Osteoblast (primary cell): ENCODE data around the gene RIMBP2. TPM values are rescaled to one million over a fixed set of nuclear protein-coding genes. Genes with fewer than 3 reads are reported as not detected.

Source experiments
- DNase-seq: peaks from one replicate; pipeline ENCODE4 v3.0.0; 2011; ENCODE audit warnings: low spot score, mixed read lengths; ENCODE audit not compliant: insufficient read length; ENCODE audit errors: missing footprints
- H2AFZ ChIP-seq: 2 replicates; pipeline ENCODE4 v1.6.0; 2011; ENCODE audit warnings: mild to moderate bottlenecking, low read length
- H3K27ac ChIP-seq: 2 replicates; pipeline ENCODE4 v1.5.1; 2011; ENCODE audit warnings: mild to moderate bottlenecking, low read depth, low read length, moderate library complexity
- H3K27me3 ChIP-seq: 2 replicates; pipeline ENCODE4 v1.6.0; 2012; ENCODE audit warnings: mild to moderate bottlenecking, control low read depth, inconsistent platforms, low read length, moderate library complexity; ENCODE audit not compliant: insufficient read depth
- H3K36me3 ChIP-seq: 2 replicates; pipeline ENCODE4 v1.5.1; 2011; ENCODE audit warnings: mild to moderate bottlenecking, low read length, control low read depth, moderate library complexity; ENCODE audit not compliant: insufficient read depth
- H3K4me1 ChIP-seq: 2 replicates; pipeline ENCODE4 v1.5.1; 2011; ENCODE audit warnings: mild to moderate bottlenecking, low read length, control low read depth, moderate library complexity; ENCODE audit not compliant: insufficient read depth
- H3K4me2 ChIP-seq: 2 replicates; pipeline ENCODE4 v1.6.0; 2011; ENCODE audit warnings: mild to moderate bottlenecking, low read length; ENCODE audit not compliant: insufficient read depth
- H3K4me3 ChIP-seq: fragments of 200-600 bp; sonication (generic); 3 replicates; pipeline ENCODE4 v1.5.1; 2012; ENCODE audit warnings: mild to moderate bottlenecking, low read length, inconsistent platforms; ENCODE audit not compliant: insufficient read depth
- H3K79me2 ChIP-seq: 2 replicates; pipeline ENCODE4 v1.6.0; 2012; ENCODE audit warnings: mild to moderate bottlenecking, low read length, control low read depth, inconsistent platforms; ENCODE audit not compliant: insufficient read depth
- H3K9me3 ChIP-seq: 2 replicates; pipeline ENCODE4 v1.5.1; 2011; ENCODE audit warnings: low read depth, low read length, control low read depth
- H4K20me1 ChIP-seq: 2 replicates; pipeline ENCODE4 v1.6.0; 2012; ENCODE audit warnings: mild to moderate bottlenecking, low read length, control low read depth; ENCODE audit not compliant: insufficient read depth
- CTCF ChIP-seq: IDR thresholded peaks from 2 replicates; pipeline ENCODE4 v1.5.1; 2011; ENCODE audit warnings: mild to moderate bottlenecking, low read depth, low read length, moderate library complexity; ENCODE audit errors: extremely low read depth
- total RNA-seq: library from RNA; depleted of rRNA; stranded (reverse); fragments of >200 nt; gene quantifications from 2 replicates; pipeline ENCODE4 v1.2.3, GENCODE V29; 2012

RIMBP2 gene
- total RNA-seq, 1 donor, result not detected

DNA sequence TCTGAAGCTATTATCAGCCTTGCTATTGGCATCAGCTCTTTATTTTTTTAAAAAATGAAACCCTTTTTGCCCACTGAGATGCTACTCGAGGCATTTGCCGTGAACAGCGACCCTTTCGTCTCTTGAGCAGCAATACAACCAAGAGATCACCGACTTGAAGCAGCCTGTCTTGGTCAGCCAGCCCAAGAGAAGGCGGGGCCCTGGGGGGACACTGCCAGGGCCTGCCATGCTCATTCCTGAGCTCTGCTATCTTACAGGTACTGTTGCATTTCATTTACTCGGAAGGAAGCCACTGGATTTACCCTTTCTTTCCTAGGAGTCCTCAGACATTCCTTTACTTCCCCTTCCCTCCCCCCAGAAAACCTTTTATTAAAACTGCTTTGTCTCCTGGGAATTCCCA, 361.7 kb downstream of the RIMBP2 start:
- no peak for TF ChIP-seq CTCF
- Histone ChIP-seq H3K27ac (no peak overlapping the region), H3K36me3 (no peaks in the 10 kb centered on the region), H3K9me3 (peaks cover 3% of the 10 kb centered on the region), H3K4me3 (no peak overlapping the region), H3K4me2 (no peak overlapping the region), H3K79me2 (no peaks in the 10 kb centered on the region), H3K27me3 (no peaks in the 10 kb centered on the region), H4K20me1 (no peaks in the 10 kb centered on the region), H2AFZ (no peak overlapping the region), H3K4me1 (no peaks in the 10 kb centered on the region)
- DNase-seq, result no peak

- H3K79me2 ChIP-seq, result no peaks in the 10 kb centered on the region
- no peak overlapping the region for H3K27ac ChIP-seq
- no peak overlapping the region for H3K4me3 ChIP-seq
- no peaks in the 10 kb centered on the region for H4K20me1 ChIP-seq
- H3K36me3 ChIP-seq, result no peaks in the 10 kb centered on the region
- H3K4me1 ChIP-seq, result no peaks in the 10 kb centered on the region
- no peak overlapping the region for H3K4me2 ChIP-seq
- H3K9me3 ChIP-seq, result peaks cover 3% of the 10 kb centered on the region
- H3K27me3 ChIP-seq, result no peaks in the 10 kb centered on the region
- no peak overlapping the region for H2AFZ ChIP-seq
- TF ChIP-seq CTCF, result no peak
- DNase-seq, result no peak
Observed at GRCh38 chr12:130353081-130353480, 363.0 kb downstream of the RIMBP2 start.

GRCh38 chr12:130351326-130351725, 364.8 kb downstream of the RIMBP2 start:
- TF ChIP-seq CTCF, result no peak
- no peak overlapping the region for H3K4me3 ChIP-seq
- H3K4me1 ChIP-seq, result no peaks in the 10 kb centered on the region
- H2AFZ ChIP-seq, result no peak overlapping the region
- no peaks in the 10 kb centered on the region for H4K20me1 ChIP-seq
- H3K27me3 ChIP-seq, result no peaks in the 10 kb centered on the region
- H3K27ac ChIP-seq, result no peak overlapping the region
- H3K79me2 ChIP-seq, result no peaks in the 10 kb centered on the region
- peak; percentile 26 for DNase-seq
- H3K9me3 ChIP-seq, result peaks cover 2% of the 10 kb centered on the region
- H3K4me2 ChIP-seq, result no peak overlapping the region
- no peaks in the 10 kb centered on the region for H3K36me3 ChIP-seq

- Histone ChIP-seq H3K4me3 (no peak overlapping the region), H3K79me2 (no peaks in the 10 kb centered on the region), H4K20me1 (no peaks in the 10 kb centered on the region), H3K4me2 (no peak overlapping the region), H3K27ac (no peak overlapping the region), H2AFZ (no peak overlapping the region), H3K36me3 (no peaks in the 10 kb centered on the region), H3K27me3 (no peaks in the 10 kb centered on the region), H3K4me1 (no peaks in the 10 kb centered on the region), H3K9me3 (peaks cover 2% of the 10 kb centered on the region)
- DNase-seq, result no peak
- no peak for TF ChIP-seq CTCF
Observed at GRCh38 chr12:130350715-130351114, 365.4 kb downstream of the RIMBP2 start.
